KMS-11 (cell line): Measurements from ENCODE around the gene HLA-DOB.
A peak's percentile ranks its signal among the peaks of the same experiment; 100 is the strongest.

Experiments used
- H2AFZ ChIP-seq: fragments of 200-600 bp; sonication (generic); 2 replicates; pipeline ENCODE4 v1.6.1; 2016; ENCODE audit warnings: antibody characterized with exemption, mixed run types, low read depth
- H3K27ac ChIP-seq: fragments of 200-600 bp; sonication (generic); 2 replicates; pipeline ENCODE4 v1.6.1; 2016; ENCODE audit warnings: mild to moderate bottlenecking, mixed run types
- H3K27me3 ChIP-seq: fragments of 200-600 bp; sonication (generic); 2 replicates; pipeline ENCODE4 v1.6.1; 2017; ENCODE audit warnings: mild to moderate bottlenecking, low read depth, mixed run types, moderate library complexity; ENCODE audit not compliant: insufficient read depth
- H3K36me3 ChIP-seq: fragments of 200-600 bp; sonication (generic); 2 replicates; pipeline ENCODE4 v1.6.1; 2017; ENCODE audit warnings: mild to moderate bottlenecking, mixed run types; ENCODE audit not compliant: insufficient read depth
- H3K4me1 ChIP-seq: fragments of 200-600 bp; sonication (generic); 2 replicates; pipeline ENCODE4 v1.6.1; 2016; ENCODE audit warnings: mild to moderate bottlenecking, low read depth, mixed run types; ENCODE audit not compliant: poor library complexity, severe bottlenecking
- H3K4me2 ChIP-seq: fragments of 200-600 bp; sonication (generic); 2 replicates; pipeline ENCODE4 v1.7.0; 2016; ENCODE audit warnings: mild to moderate bottlenecking, mixed run types
- H3K4me3 ChIP-seq: fragments of 200-600 bp; sonication (generic); IDR thresholded peaks from 2 replicates; pipeline ENCODE4 v1.6.1; 2017; ENCODE audit warnings: low read depth, low read length, mixed read lengths; ENCODE audit not compliant: insufficient read depth
- H3K79me2 ChIP-seq: fragments of 200-600 bp; sonication (generic); 2 replicates; pipeline ENCODE4 v1.6.1; 2016; ENCODE audit warnings: low read depth, mixed run types; ENCODE audit not compliant: insufficient read depth
- H3K9ac ChIP-seq: fragments of 200-600 bp; sonication (generic); 2 replicates; pipeline ENCODE4 v1.6.1; 2016; ENCODE audit warnings: mild to moderate bottlenecking, mixed run types
- H4K20me1 ChIP-seq: fragments of 200-600 bp; sonication (generic); 2 replicates; pipeline ENCODE4 v1.6.1; 2016; ENCODE audit warnings: mild to moderate bottlenecking, mixed run types; ENCODE audit not compliant: insufficient read depth
- TF ChIP-seq, protein P1 (sequence below): fragments of 200-600 bp; sonication (generic); conservative IDR thresholded peaks from 2 replicates; pipeline ENCODE4 v1.6.1; 2017; ENCODE audit warnings: low read depth, mild to moderate bottlenecking, antibody characterized with exemption, low read length, moderate library complexity, mixed read lengths

Gene HLA-DOB

DNA sequence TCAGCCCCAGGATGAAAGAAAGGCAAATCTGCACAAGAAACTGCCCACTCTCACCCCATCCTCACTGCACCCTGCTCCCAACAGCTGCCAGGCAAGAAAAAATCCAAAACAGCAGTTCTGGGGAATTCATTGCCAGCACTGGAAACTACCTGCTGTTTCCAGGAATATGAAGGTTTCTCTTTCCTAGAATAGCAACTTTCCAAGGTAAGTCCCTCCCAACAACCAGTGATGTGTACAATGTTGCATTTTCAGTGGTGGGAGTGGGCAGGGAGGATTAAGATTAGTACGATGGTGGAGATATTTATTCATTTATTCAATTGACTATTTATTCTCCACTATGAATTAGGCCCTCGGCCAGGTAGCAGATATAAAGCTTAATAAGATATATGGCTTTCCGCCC lies 10.2 kb upstream of the HLA-DOB start:
- no peak overlapping the region for H3K4me2 ChIP-seq
- no peaks in the 10 kb centered on the region for H3K36me3 ChIP-seq
- no peaks in the 10 kb centered on the region for H3K4me1 ChIP-seq
- TF ChIP-seq, protein P1, sequence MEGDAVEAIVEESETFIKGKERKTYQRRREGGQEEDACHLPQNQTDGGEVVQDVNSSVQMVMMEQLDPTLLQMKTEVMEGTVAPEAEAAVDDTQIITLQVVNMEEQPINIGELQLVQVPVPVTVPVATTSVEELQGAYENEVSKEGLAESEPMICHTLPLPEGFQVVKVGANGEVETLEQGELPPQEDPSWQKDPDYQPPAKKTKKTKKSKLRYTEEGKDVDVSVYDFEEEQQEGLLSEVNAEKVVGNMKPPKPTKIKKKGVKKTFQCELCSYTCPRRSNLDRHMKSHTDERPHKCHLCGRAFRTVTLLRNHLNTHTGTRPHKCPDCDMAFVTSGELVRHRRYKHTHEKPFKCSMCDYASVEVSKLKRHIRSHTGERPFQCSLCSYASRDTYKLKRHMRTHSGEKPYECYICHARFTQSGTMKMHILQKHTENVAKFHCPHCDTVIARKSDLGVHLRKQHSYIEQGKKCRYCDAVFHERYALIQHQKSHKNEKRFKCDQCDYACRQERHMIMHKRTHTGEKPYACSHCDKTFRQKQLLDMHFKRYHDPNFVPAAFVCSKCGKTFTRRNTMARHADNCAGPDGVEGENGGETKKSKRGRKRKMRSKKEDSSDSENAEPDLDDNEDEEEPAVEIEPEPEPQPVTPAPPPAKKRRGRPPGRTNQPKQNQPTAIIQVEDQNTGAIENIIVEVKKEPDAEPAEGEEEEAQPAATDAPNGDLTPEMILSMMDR = no peak
- no peaks in the 10 kb centered on the region for H3K27me3 ChIP-seq
- H3K4me3 ChIP-seq = no peak overlapping the region
- H2AFZ ChIP-seq = no peak overlapping the region
- no peak overlapping the region for H3K27ac ChIP-seq
- H3K79me2 ChIP-seq = no peaks in the 10 kb centered on the region
- no peak overlapping the region for H3K9ac ChIP-seq
- no peaks in the 10 kb centered on the region for H4K20me1 ChIP-seq

DNA sequence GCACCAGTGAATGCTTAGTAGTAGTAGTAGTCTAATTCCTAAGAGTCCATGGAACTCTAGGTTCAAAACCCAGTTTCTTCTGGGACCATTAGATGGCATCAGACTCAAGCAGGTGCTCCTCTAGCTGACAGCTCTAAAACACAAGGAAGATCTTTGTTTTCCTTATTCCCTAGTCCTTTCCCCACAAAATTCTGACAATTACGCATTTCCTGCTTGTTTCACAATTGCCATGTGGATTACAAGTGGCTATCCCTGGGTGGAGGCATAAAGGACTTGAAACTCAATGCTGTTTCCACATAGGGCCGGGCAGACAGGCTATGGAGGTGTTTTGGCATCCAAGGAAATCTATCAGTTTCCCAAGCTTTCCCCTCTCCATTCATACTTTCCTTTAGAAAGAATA lies 9.2 kb upstream of the HLA-DOB start:
- no peak overlapping the region for H2AFZ ChIP-seq
- no peak overlapping the region for H3K4me3 ChIP-seq
- no peaks in the 10 kb centered on the region for H3K79me2 ChIP-seq
- no peaks in the 10 kb centered on the region for H3K27me3 ChIP-seq
- no peak overlapping the region for H3K9ac ChIP-seq
- no peak overlapping the region for H3K4me2 ChIP-seq
- H4K20me1 ChIP-seq = no peaks in the 10 kb centered on the region
- no peak overlapping the region for H3K27ac ChIP-seq
- no peaks in the 10 kb centered on the region for H3K4me1 ChIP-seq
- no peaks in the 10 kb centered on the region for H3K36me3 ChIP-seq
- TF ChIP-seq, protein P1 = 0 out of 2 replicates have a peak, but pooled peaks have one; percentile 10

DNA sequence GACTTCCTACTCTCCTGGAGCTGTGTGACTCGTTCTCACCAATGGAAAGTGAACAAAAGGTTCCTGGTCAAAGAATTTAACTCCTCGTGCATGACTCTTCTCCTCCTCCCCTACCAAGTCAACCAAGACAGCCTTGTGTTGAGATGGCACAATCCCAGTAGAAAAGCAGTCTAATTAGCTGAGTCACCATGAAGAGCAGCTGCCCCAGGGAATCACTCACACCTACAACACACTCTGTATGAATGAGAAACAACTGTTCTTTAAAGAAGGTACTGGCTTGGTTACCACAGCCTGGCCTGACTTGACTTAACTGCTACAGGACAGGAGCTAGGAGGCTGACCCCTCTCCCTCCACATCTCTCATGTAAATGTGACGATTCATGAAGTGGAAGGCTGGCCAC lies 2.9 kb upstream of the HLA-DOB start:
- TF ChIP-seq, protein P1 = no peak
- H3K79me2 ChIP-seq = no peaks in the 10 kb centered on the region
- no peak overlapping the region for H3K4me2 ChIP-seq
- H3K4me1 ChIP-seq = no peaks in the 10 kb centered on the region
- no peak overlapping the region for H2AFZ ChIP-seq
- no peaks in the 10 kb centered on the region for H4K20me1 ChIP-seq
- H3K27ac ChIP-seq = no peak overlapping the region
- H3K4me3 ChIP-seq = no peak overlapping the region
- no peaks in the 10 kb centered on the region for H3K36me3 ChIP-seq
- no peaks in the 10 kb centered on the region for H3K27me3 ChIP-seq
- H3K9ac ChIP-seq = no peak overlapping the region

DNA sequence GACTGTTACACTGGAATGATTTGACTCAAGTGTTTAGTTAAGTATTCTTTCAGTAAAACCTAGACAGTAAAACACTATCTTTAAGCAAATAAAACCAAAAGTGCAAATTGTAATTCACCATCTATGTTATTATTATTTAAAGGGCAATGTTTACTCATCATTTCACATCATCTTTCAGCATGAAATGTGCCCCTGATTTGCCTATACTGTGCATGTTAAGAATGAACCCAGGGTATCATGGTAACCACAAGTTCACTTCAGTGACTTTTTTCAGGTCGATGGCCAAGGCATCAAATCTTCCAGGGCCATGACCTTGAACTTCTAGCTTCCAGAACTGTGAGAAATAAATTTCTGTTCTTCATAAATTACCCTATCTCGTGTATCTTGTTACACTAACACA lies 2.1 kb upstream of the HLA-DOB start:
- TF ChIP-seq, protein P1 = no peak
- H4K20me1 ChIP-seq = no peaks in the 10 kb centered on the region
- no peak overlapping the region for H3K4me3 ChIP-seq
- no peaks in the 10 kb centered on the region for H3K4me1 ChIP-seq
- H3K79me2 ChIP-seq = no peaks in the 10 kb centered on the region
- H3K4me2 ChIP-seq = no peak overlapping the region
- no peak overlapping the region for H2AFZ ChIP-seq
- H3K27ac ChIP-seq = no peak overlapping the region
- no peaks in the 10 kb centered on the region for H3K36me3 ChIP-seq
- H3K27me3 ChIP-seq = no peaks in the 10 kb centered on the region
- no peak overlapping the region for H3K9ac ChIP-seq
